Measurements from ENCODE around the gene NUBPL. TPM values are rescaled to one million over a fixed set of nuclear protein-coding genes. Genes with fewer than 3 reads are reported as not detected.

NUBPL gene
- total RNA-seq, 4 donors from 2014 or later, result 7.5 to 28.9 (median 11.9) TPM

- no peak overlapping the region for H3K27ac ChIP-seq
- TF ChIP-seq POLR2A (IDR thresholded peaks at IDR 0.05), result no peak
- no peak for TF ChIP-seq POLR2AphosphoS5 (IDR thresholded peaks at IDR 0.05)
- no peak for TF ChIP-seq EP300 (IDR thresholded peaks at IDR 0.05)
- TF ChIP-seq CTCF (IDR thresholded peaks at IDR 0.05), result no peak
- WGBS, result 67% methylated on average over 5 of the region's 5 CpGs
Observed at GRCh38 chr14:31893221-31893757, 332.1 kb downstream of the NUBPL start.

GRCh38 chr14:31894351-31894750 is 333.1 kb downstream of the NUBPL start:
- WGBS, result 82% methylated on average over 3 of the region's 3 CpGs
- Histone ChIP-seq H3K27me3 (no peaks in the 10 kb centered on the region), H3K4me3 (no peak overlapping the region), H3K4me1 (no peaks in the 10 kb centered on the region), H3K27ac (no peak overlapping the region), H3K9me3 (no peaks in the 10 kb centered on the region), H3K36me3 (no peaks in the 10 kb centered on the region)
- no peak for TF ChIP-seq CTCF (IDR thresholded peaks at IDR 0.05)
- no peak for TF ChIP-seq POLR2A (IDR thresholded peaks at IDR 0.05)
- TF ChIP-seq EP300 (IDR thresholded peaks at IDR 0.05), result no peak
- TF ChIP-seq POLR2AphosphoS5 (IDR thresholded peaks at IDR 0.05), result no peak
- DNase-seq (ENCODE audit: low spot score in 2 of 2), result no peak

More at GRCh38 chr14:31893221-31893757, 332.1 kb downstream of the NUBPL start:
- no peaks in the 10 kb centered on the region for H3K9me3 ChIP-seq
- H3K27me3 ChIP-seq, result no peaks in the 10 kb centered on the region
- H3K36me3 ChIP-seq, result no peaks in the 10 kb centered on the region
- DNase-seq (ENCODE audit: low spot score in 2 of 2), result no peak
- H3K4me3 ChIP-seq, result no peak overlapping the region
- no peaks in the 10 kb centered on the region for H3K4me1 ChIP-seq

- 68% methylated on average over 2 of the region's 2 CpGs for WGBS
- no peak for DNase-seq (ENCODE audit: low spot score in 2 of 2)
- Histone ChIP-seq H3K9me3 (no peaks in the 10 kb centered on the region), H3K4me3 (no peak overlapping the region), H3K27ac (no peak overlapping the region), H3K4me1 (no peaks in the 10 kb centered on the region), H3K27me3 (no peaks in the 10 kb centered on the region), H3K36me3 (no peaks in the 10 kb centered on the region)
- no peak for TF ChIP-seq POLR2AphosphoS5 (IDR thresholded peaks at IDR 0.05)
Observed at GRCh38 chr14:31895206-31895605, 334.0 kb downstream of the NUBPL start.

- Histone ChIP-seq H3K27ac (no peak overlapping the region), H3K36me3 (no peaks in the 10 kb centered on the region), H3K4me3 (no peak overlapping the region), H3K27me3 (no peaks in the 10 kb centered on the region), H3K9me3 (no peaks in the 10 kb centered on the region), H3K4me1 (no peaks in the 10 kb centered on the region)
- 87% methylated on average over 2 of the region's 2 CpGs for WGBS
- TF ChIP-seq EP300 (IDR thresholded peaks at IDR 0.05) (no peak), POLR2AphosphoS5 (IDR thresholded peaks at IDR 0.05) (no peak), POLR2A (IDR thresholded peaks at IDR 0.05) (no peak), CTCF (IDR thresholded peaks at IDR 0.05) (no peak)
- DNase-seq (ENCODE audit: low spot score in 2 of 2), result no peak
Observed at GRCh38 chr14:31895646-31896045, 334.4 kb downstream of the NUBPL start.

- no peak overlapping the region for H3K27ac ChIP-seq
- WGBS, result 87% methylated on average over 4 of the region's 4 CpGs
- H3K4me1 ChIP-seq, result no peaks in the 10 kb centered on the region
Observed at GRCh38 chr14:31897581-31898186, 336.5 kb downstream of the NUBPL start.

More at GRCh38 chr14:31897581-31898186, 336.5 kb downstream of the NUBPL start:
- TF ChIP-seq EP300 (IDR thresholded peaks at IDR 0.05) (no peak), POLR2A (IDR thresholded peaks at IDR 0.05) (no peak), CTCF (IDR thresholded peaks at IDR 0.05) (no peak), POLR2AphosphoS5 (IDR thresholded peaks at IDR 0.05) (no peak)
- Histone ChIP-seq H3K4me3 (no peak overlapping the region), H3K36me3 (no peaks in the 10 kb centered on the region), H3K27me3 (no peaks in the 10 kb centered on the region), H3K9me3 (no peaks in the 10 kb centered on the region)
- no peak for DNase-seq (ENCODE audit: low spot score in 2 of 2)

All from suprapubic skin (tissue), 4 donors.